HG03095 (cell line): ENCODE data around the gene CHCHD6.

Source experiments
- ATAC-seq: cut with Tn5 transposase; IDR thresholded peaks from one replicate; pipeline ENCODE4 v1.9.1; 2021; ENCODE audit warnings: moderate library complexity; ENCODE audit not compliant: unreplicated experiment

The CHCHD6 gene

DNA sequence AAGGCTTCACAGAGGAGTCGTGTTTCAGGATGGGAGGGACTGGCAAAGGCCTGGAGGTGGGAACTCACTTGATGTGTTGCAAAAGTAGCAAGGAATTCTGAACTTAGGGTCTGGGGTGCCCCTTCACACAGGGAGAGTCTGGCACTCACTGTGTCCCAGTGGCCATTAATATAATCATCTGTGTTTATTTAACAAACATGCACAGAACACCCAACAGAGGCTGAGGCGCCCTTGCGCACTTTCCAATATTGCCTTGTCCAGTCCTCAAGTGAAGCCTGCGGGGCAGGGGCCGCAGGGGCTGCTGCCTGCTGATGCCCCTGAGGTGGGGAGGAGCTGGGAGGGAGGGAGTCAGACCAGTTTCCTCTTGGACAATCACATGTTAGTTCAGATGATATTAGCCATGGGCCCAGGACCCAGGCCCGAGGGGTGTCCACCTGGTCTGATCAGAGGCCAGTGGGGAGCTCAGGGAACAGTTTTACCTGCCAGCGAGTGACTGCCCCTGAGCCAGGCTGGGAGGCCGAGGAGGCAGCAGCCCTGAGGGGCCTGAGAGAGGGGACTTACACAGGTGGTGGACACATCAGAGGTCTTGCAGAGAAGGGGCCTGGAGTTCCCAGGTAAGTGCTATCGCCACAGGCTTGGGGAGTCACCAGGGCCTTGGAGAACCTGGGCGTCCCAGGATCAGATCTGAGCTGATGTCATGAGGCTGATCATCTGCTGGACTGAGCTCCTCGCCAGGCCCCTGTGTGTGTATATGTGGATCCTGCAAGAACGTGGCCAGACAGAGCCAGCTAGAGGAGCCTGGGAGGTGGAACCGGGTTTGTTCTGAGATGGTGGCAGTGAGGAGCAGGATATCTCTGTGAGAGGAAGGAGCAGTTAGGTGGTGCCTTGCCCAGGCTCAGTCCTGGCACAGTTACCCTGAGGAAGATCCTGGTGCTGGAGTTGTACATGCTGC is 35.3 kb upstream of the CHCHD6 start:
- ATAC-seq = no peak

DNA sequence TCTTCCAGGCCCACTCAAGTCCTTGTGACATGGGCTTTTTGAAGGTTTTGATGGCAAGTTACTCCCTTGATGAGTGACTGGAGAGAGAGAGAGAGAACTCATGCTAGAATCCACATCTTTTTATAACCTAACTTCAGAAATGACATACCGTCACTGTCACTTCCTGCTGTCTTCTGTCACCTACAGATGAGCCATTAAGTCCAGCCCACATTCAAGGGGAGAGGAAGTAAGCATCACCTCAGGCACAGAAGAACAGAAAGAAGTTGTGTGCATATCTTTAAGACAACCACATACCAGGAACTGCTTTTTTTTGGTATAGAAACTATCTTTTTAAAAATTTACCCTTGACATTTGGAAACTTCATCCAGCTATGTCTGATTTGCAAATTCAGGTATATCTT is 32.5 kb upstream of the CHCHD6 start:
- ATAC-seq = no peak

DNA sequence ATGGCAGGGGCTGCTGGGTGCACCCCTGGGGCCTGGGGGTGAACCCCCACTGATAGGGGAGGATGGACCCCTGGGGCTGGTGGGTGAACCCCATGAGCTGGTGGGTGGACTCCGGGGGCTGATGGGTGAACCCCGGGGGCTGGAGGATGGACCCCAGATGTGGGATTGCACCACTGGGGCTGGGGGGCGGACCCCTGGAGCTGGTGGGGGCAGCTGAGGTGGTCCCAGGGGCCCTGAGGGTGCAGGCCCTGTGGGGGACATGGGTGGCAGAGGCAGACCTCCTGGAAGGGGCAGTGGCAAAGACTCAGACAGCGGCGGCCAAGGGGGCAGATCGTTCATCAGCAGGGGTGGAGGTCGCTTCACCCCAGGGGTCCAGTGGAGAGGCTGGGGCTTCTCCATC is 31.7 kb upstream of the CHCHD6 start:
- ATAC-seq = no peak

DNA sequence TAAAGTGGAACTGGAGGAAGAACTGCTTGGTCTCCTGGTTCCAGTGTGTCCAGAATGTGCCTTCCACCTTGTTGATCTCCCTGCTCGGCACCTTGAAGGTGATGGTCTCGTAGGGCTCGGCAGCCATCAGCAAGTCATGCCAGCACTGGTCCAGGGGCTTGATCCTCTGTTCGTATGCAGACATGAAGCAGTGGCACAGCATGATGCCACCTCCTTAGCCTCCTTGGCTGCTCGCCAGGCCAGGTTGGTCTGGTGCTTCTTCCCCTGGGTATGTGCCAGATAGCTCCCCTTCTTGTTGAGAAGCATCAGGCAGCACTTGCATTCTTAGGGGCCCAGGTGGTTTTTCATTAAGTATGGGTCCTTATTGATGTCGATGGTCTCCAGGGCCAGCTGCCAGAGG is 31.3 kb upstream of the CHCHD6 start:
- no peak for ATAC-seq

DNA sequence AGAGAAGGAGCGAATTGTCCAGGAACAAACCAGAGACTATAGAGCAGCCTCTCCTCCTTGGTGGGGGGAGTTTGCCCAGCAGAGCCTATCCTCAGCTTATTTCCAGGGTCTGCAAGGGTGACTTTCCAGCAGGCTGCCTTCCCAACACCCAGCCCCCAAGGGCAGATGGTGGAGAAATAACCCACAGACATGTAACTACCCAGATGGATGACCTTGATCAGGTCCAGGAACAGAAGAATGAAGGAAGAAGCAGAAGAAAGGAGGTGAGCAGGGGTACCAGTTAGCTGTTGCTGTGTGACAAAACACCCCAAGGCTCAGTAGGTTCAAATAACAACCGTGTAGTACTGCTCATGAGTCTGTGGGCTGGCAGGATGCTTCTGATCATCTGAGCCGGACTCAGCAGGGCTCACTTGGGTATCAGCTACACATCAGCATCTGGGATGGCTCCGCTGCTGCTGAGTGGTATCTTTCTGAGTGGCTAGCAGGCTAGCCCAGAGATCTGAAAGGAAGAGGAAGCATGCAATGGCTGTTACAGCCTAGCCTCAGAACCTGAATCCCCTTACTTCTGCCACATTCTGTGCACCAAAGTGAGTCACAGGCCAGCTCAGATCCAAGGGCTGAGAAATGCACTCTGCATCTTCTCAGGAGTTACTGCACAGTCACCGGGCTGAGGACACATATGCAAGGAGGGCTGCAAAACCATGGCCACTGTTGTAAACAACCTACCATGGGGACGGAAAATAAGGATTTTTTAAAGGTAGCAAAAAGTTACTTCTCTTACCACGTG is 26.9 kb upstream of the CHCHD6 start:
- ATAC-seq = no peak

DNA sequence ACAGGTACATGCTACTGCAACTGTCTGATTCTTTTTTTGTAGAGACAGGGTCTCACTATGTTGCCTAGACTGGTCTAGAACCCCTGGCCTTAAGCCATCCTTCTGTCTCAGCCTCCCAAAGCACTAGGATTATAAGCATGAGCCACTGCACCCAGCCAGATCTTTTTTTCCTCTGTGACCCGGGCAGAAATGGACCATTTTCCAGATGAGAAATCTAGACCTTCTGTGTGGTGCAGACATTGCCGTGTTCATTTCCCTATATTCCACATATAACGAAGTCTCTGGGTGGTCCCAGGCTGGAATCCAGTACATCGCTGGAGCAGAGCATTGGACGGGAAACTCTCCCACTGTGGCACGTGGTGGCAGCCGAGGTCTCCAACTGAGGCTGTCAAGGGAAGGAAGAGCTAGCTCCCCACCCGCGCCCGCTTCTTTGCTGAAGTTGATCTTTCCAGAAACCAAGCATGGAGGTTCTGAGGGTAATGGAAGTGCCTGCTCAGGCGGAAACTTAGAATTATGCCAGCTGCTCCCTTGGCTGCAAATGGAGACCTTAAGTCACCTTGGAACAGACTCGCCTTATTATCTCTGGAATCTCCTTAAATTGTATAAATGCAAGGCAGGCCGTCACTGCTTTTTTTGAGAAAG is 26.1 kb upstream of the CHCHD6 start:
- ATAC-seq = no peak

DNA sequence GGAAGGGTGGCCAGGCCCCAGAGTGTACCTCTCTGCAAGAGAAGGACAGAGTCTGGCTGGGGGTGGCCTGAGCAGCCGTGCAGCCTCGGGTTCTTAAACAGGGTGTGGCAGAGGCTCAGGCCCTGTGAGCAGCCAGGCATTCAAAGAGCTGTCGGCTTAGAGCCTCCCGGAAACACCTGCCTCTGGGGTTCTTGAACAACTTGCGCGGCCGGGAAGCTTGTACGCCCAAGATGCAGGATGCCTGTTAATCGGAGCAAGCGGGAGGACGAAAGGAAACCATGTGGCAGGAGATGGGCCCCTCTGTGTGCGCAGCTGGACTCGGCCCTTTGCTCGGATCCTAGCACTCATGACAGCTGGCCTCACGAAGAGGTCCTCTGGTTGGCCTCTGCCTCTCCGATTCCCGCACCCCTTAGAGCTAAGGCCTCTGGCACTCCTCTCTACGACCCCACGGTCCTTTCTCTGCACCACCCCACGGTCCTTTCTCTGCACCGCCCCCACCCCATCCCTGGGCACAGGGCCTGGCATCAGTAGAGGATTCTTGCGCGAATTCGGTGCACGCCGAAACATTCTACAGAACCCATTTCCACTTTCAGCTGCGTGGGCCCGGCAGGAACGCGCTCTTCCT is 25.2 kb upstream of the CHCHD6 start:
- no peak for ATAC-seq

DNA sequence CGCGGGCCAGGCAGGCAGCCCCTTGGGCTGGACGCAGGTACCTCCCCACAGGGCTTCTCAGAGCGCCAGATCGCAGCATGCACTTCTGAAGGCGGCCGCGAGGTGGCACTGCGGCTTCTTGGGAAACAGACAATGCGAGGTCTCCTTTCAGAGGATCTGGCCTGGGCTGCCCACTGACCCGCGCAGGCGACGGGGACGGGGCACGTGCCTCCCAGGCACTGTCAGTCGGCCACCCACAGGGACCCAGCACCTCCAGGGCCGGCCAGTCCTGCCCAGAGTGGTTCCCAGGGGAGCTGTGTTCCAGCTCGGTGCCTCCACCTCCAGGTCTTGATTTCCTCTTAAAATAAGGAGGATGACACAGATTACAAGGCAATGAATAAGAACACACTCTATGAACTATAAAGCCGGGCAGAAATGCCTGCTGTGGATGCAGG is 24.7 kb upstream of the CHCHD6 start:
- no peak for ATAC-seq

DNA sequence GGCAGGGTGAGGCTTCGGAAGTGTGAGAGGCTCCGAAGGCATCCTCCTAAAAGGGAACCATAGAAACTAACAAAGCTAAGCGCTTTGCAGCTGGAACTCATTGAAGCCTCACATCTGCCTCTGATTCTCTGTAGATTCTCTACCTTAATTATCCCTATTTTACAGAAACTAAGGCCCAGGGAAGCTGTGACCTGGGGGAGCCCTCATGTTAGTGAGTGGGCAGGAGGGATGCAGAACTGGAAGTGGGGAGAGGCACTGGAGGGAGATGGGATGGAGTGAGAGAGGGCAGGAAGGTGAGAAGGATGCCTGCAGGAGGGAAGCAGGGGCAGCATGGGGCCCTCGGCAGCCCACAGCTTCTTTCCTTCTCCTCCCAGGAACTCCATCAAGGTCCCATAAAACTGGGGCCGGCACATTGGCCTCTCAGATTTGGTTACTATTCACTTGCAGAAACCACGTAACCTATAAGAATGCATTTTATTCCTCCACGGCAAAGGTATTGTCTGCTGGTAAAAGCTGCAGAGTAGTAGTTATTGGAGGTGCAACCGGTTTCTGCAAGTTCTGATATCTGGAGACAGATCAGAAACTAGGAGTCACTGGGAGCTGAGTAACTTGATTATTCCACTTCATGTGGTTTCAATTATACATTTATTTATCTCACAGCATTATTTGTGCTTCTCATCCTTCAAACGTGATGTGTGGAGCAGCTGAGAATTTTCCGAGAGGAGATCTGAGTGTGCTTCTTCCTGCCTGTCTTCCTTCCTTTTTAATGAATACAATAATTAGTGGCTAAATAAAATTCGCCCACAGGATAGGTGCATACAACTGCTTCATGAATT is 24.0 kb upstream of the CHCHD6 start:
- no peak for ATAC-seq

DNA sequence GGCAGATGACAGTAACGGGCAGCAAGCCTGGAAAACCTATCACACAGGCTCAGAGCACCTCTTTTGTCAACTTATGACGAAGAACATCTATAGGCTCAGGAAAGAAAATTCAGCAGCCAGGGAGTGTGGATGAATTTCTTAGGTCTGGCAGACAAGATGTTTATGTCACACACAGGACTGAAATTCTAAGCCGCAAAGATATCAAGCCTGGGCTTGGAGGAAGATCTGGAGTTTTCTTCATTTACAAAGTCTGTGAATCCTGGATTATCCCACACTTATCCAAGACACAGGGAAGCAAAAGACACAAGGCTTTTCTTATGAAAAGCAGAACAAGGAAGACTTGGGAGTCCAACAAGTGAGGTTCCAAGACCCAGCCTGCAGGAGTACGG is 23.4 kb upstream of the CHCHD6 start:
- no peak for ATAC-seq

DNA sequence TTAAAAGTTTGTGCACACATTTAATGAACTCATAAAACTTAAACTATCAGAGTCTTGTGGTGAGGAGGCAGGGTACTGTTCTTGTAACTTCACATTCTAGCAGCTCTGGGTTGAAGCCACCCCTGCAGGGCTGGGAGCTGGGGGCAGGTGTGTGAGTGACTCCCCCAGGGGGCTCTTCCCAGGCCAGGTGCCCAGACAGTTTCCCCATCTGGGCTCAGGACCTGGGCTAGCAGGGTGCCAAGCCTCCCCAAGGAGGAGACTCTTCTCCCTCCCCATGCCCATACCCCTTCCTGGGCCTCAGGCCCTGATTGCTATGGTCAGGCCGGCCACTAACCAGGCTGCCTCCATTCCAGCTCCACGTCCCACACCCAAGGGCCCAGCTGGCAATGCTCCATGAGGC is 22.0 kb upstream of the CHCHD6 start:
- no peak for ATAC-seq

DNA sequence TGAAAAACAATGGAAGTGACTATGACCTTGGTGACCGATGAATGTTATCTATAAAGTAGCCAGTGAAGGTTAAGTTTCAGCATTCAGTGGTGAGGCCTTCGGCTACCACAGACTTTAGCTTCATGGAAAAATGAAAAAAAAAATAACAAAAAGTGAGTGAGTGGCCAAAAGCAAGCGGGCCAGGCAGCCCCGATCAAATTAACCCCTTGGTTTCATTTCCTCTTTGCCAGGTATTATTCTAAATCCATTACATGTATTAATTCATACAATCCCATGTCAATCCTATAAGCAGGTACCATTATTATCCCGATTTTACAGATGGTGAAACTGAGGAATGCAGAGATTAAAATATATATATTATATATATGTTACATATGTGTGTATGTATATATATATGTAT is 21.0 kb upstream of the CHCHD6 start:
- no peak for ATAC-seq

DNA sequence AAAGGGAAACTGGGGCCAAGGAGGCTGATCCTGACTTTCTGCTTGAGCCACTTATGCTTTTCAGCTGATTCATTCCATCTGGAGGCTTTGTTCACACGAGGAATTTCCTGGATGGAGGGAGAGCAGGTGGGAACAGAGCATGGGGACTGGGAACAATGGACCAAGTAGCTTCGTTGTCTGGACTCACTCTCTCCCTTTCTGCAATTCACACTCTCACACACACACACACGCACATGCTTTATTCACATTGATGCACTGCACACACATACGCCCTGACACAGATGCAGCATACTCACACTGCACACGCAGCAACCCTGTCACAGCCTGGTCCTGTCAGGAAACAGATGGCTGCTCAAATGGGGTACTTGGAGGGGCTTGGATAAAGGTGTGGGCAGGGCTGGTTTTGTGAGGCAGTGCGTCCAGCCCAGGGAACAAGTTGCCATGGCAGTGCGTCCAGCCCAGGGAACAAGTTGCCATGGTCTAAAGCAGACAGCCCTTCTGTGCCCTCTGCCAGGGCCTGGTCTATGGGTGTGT is 19.8 kb upstream of the CHCHD6 start:
- no peak for ATAC-seq

DNA sequence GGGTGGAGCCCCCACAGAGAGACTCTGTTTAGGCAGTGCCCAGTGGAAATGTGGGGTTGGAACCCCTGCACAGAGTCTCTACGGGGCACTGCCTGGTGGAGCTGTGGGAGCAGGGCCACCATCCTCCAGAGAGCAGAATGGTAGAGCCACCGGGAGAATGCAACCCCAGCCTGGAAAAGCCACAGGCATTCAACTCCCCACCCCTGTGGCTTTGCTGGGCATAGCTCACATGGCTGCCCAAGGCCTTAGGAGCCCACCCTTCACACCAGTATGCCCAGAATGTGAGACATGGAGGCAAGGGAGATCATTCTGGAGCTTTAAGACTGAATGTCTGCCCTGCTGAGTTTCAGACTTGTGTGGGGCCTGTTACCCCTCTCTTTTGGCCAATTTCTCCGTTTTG is 19.0 kb upstream of the CHCHD6 start:
- ATAC-seq = no peak

DNA sequence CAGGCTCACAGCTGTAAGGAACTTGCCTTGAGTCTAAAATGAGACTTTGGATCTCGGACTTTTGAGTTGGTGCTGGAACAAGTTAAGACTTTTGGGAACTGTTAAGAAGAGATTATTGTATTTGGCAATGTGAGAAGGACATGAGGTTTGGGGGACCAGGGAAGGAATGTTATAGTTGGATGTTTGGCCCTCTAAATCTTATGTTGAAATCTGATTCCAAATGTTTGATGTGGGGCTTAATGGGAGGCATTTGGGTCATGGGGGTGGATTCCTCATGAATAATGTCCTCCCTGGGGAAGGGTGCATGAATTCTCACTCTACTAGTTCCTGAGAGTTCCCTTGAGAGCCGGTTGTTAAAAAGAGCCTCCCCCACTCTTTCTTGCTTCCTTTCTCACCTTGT is 18.5 kb upstream of the CHCHD6 start:
- ATAC-seq = no peak

DNA sequence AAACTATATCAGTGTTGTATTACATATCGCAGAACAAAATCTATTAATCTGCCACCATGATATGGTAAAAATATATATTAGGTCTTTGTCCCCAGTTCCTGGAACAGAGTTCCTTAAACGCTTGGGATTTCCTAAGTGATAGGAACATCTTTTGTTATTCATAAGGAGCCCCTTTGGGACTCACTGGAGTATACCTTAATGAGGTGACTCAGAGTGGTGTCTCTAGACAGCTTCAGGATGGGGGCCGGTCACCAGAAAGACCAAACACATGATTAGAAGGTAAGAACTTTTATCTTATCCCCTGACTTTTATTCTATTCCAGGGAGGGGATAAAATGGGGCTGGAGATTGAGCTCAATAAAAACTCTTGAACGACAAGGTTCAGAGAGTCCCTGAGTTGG is 12.3 kb upstream of the CHCHD6 start:
- ATAC-seq = no peak

DNA sequence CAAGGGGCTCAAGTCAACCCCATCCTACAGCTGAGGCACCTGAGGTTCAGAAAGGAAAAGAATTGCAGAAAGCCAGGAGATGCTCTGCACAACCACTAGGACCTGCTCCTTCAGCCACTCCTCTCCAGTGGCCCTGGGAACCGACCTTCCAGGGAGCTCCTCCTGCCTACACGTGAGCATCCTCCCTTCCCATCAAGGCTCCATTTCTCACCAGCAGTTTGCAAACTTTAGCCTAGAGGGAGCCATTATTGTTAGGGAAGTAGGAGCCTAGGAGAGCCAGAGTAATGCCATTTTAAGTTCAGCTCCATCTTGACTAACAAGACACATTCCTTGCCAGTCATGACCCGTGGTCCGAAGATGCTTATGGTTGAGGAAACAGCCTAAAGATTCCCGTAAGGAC is 11.2 kb upstream of the CHCHD6 start:
- no peak for ATAC-seq

DNA sequence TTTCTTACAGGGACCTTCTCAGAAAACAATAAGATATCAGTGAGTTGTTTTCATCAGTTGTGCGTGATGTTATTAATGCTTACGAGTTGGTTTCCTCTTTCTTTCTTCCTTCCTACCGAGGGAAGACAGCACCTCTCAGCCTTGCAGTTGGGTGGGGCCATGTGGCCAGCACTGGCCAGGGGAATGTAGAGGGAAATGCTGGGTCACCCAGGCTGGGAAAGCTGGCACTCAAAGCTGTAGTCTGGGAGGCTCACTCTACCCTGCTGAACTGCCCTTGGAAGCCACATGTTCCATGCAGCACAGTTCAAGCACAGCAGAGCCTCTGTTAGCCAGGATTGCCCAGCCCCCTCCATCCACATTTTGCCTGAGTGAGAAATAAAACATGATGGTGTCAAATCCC is 10.1 kb upstream of the CHCHD6 start:
- no peak for ATAC-seq

DNA sequence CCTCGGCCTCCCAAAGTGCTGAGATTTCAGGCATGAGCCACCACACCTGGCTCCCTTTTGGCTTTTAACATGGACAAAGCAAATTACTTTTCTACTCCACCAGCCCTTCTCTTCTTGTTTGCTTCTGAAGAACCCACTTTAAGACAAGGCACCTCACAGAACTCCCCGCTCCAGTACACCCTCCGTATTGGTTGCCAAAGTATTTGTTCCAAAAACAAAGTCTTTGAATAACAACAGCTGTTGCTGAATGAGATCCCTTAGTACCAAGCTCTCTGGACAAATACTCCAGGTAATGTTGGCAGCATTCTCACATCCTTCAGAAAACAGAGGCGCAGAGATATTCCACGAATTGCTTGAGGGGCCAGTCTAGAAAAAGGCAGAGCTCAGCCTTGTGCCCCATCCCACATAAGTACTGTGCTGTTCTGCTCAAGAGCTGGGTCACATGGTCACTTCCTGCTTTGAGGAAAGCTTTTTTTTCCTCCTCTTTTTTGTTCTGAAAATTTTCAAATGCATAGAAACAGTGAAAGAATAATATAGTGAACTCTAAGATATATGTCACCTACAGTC is 7.3 kb upstream of the CHCHD6 start:
- no peak for ATAC-seq

DNA sequence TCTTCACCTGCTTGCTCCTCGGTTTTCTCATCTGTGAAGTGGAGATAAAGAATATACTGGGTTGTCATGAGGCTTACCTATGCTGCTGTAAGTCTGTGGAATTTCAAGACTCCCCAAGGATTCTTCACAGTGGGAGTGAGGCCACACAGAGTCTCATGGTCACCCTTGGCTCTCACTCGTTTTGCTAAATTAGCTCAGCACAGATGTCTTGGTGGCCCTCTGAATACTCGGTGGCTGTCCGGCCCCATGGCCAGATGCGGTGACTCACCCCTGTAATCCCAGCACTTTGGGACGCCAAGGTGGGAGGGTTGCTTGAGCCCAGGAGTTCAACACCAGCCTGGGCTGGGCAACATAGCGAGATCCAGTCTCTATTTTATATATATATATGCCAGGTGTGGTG is 5.0 kb upstream of the CHCHD6 start:
- no peak for ATAC-seq
